Naive thymus-derived CD4-positive, alpha-beta T cell (primary cell): Measurements from ENCODE around the gene SREBF2. TPM values are rescaled to one million over a fixed set of nuclear protein-coding genes. Genes with fewer than 3 reads are reported as not detected.

ENCODE experiments used
- ATAC-seq: fragments of 150-1000 bp; cut with Tn5 transposase; 2 replicates; pipeline ENCODE4 v1.10.0; 2021; ENCODE audit warnings: mild to moderate bottlenecking, moderate library complexity
- CTCF ChIA-PET: fragments of 350-600 bp; sonication (Branson Sonifier 250); formaldehyde crosslinking; loops from one replicate; lab custom pipeline; 2021; ENCODE audit warnings: antibody characterized with exemption; lab: Charles Lee
- POLR2A ChIA-PET: fragments of 350-600 bp; sonication (Branson Sonifier 250); formaldehyde crosslinking; loops from one replicate; lab custom pipeline; 2021; ENCODE audit warnings: antibody characterized with exemption, inconsistent platforms; lab: Charles Lee
- DNase-seq, 9 donors: peaks; one replicate each; pipeline versions ENCODE4 v3.0.0 to v3.0.0-alpha.2; 2020 to 2022; ENCODE audit warnings: mixed read lengths in 1 of 9
- H3K27ac ChIP-seq: one replicate; pipeline ENCODE4 v1.7.0; 2013; ENCODE audit warnings: mild to moderate bottlenecking, low read depth, low read length, moderate library complexity
- H3K27me3 ChIP-seq, 2 donors: one replicate each; pipeline ENCODE4 v1.7.0; 2013; ENCODE audit warnings: low read length in 2 of 2, mild to moderate bottlenecking in 2 of 2, moderate library complexity in 2 of 2; ENCODE audit not compliant: control insufficient read depth in 2 of 2, insufficient read depth in 2 of 2
- H3K36me3 ChIP-seq, 3 experiments: 1 replicate in 2 of 3; 2 replicates in 1 of 3; pipeline ENCODE4 v1.7.0; 2013; ENCODE audit warnings: low read length in 3 of 3, mild to moderate bottlenecking in 3 of 3, moderate library complexity in 1 of 3; ENCODE audit not compliant: insufficient read depth in 3 of 3, control insufficient read depth in 2 of 3
- H3K4me1 ChIP-seq, 2 donors: one replicate each; pipeline ENCODE4 v1.7.0; 2013; ENCODE audit warnings: low read length in 2 of 2, mild to moderate bottlenecking in 2 of 2, moderate library complexity in 1 of 2; ENCODE audit not compliant: control insufficient read depth in 2 of 2, insufficient read depth in 2 of 2
- H3K4me3 ChIP-seq: 2 replicates; pipeline ENCODE4 v1.7.0; 2013; ENCODE audit warnings: mild to moderate bottlenecking, low read length
- H3K9me3 ChIP-seq, 3 experiments: 1 replicate in 2 of 3; 2 replicates in 1 of 3; pipeline ENCODE4 v1.7.0; 2013; ENCODE audit warnings: low read length in 3 of 3; ENCODE audit not compliant: control insufficient read depth in 2 of 3
- H3K27ac Mint-ChIP-seq, 9 donors: one replicate each; pipeline ENCODE4 v1.8.0; 2020 to 2022; ENCODE audit warnings: mixed read lengths in 9 of 9, mild to moderate bottlenecking in 8 of 9, moderate library complexity in 5 of 9, inconsistent platforms in 2 of 9
- H3K27me3 Mint-ChIP-seq, 5 donors: one replicate each; pipeline ENCODE4 v1.8.0; 2021 to 2022; ENCODE audit warnings: mixed read lengths in 5 of 5, mild to moderate bottlenecking in 1 of 5
- H3K36me3 Mint-ChIP-seq, 5 donors: one replicate each; pipeline ENCODE4 v1.8.0; 2020 to 2022; ENCODE audit warnings: mixed read lengths in 5 of 5, mild to moderate bottlenecking in 3 of 5, inconsistent platforms in 1 of 5
- H3K4me1 Mint-ChIP-seq, 7 donors: one replicate each; pipeline ENCODE4 v1.8.0; 2020 to 2022; ENCODE audit warnings: mixed read lengths in 7 of 7, mild to moderate bottlenecking in 3 of 7, inconsistent platforms in 1 of 7
- H3K4me3 Mint-ChIP-seq, 10 donors: one replicate each; pipeline ENCODE4 v1.8.0; 2020 to 2022; ENCODE audit warnings: mild to moderate bottlenecking in 10 of 10, mixed read lengths in 10 of 10, moderate library complexity in 6 of 10, inconsistent platforms in 2 of 10
- H3K9me3 Mint-ChIP-seq, 11 donors: one replicate each; pipeline ENCODE4 v1.8.0; 2020 to 2022; ENCODE audit warnings: mixed read lengths in 11 of 11, mild to moderate bottlenecking in 4 of 11, inconsistent platforms in 1 of 11, moderate library complexity in 1 of 11
- intact Hi-C, 2 donors: fragments of 100-400 bp; cut with micrococcal nuclease; formaldehyde crosslinking; loops; one replicate each; pipeline ENCODE4 v1.15.1; 2023
- polyA plus RNA-seq, 2 donors: library from polyadenylated mRNA; unstranded; fragments of 300-500 nt; fragmentation: Illumina TruSeq; gene quantifications; one replicate each; pipeline ENCODE4 v1.2.3, GENCODE V29; 2021
- total RNA-seq, 6 experiments: library from RNA in 5 of 6; stranded (reverse) in 5 of 6; gene quantifications; 1 replicate in 5 of 6; 2 replicates in 1 of 6; pipeline ENCODE4 v1.2.3 and lab custom pipeline; 2021 to 2026

Gene SREBF2
- total and polyA plus RNA-seq, 7 experiments from 2014 or later, result 17.4 to 117 (median 84.0) TPM

DNA sequence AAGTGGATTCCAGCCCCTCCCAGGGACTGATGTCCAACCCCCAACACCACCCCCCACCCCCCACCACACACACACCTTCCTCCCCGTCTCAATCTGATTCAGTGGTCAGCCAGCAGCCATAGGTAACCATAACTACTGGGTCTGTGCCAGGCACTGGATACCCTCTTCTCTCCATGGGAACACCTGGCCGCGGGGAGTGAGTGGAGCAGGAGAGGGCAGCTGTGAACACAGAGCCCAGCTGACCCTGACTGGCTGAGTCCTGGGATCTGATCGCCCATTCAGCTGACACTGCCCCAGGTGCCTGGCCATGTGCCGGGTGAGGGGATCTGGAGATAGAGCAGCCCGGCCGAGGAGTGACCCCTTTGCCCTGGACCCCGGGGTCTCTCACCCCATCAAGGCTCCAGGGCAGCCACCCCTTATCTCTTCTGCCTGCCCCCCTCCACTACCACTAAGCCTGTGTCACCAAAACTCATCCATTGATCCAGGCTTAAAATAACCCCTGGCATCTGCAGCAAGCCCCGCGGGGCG is 84.5 kb downstream of the SREBF2 start:
- no peaks in the 10 kb centered on the region for H3K36me3 Mint-ChIP-seq

GRCh38 chr22:41917903-41918791 is 85.2 kb downstream of the SREBF2 start:
- Mint-ChIP-seq H3K27me3 (peaks cover 8 to 34% (median 17%) of the 10 kb centered on the region in 5 donors), H3K36me3 (no peaks in the 10 kb centered on the region), H3K4me1 (peaks cover 4 to 24% (median 17%) of the 10 kb centered on the region in 7 donors), H3K4me3 (peak overlapping the region; percentile 37 to 78 (median 68)), H3K27ac (peak overlapping the region in 3 of 9 donors; percentile 33 to 81 (median 34)), H3K9me3 (peaks cover 0 to 2% (median 0%) of the 10 kb centered on the region in 11 donors)
- DNase-seq (peak in 2 of 9 donors; percentile 31 to 40), ATAC-seq (no peak)
- CTCF ChIA-PET, result no interaction called here
- H3K27ac ChIP-seq, result no peak overlapping the region
- POLR2A ChIA-PET, result interaction anchor here (1.0 kb wide), 1 partner anchor 22 kb away, joined by 4 read pairs; no protein-coding TSS in a partner anchor
- no peaks in the 10 kb centered on the region for H3K9me3 ChIP-seq
- peaks cover 6 to 14% of the 10 kb centered on the region in 2 donors for H3K4me1 ChIP-seq
- H3K36me3 ChIP-seq, result no peaks in the 10 kb centered on the region
- intact Hi-C loops, result no loop called here
- no peak overlapping the region for H3K4me3 ChIP-seq
- peaks cover 0 to 4% of the 10 kb centered on the region in 2 donors for H3K27me3 ChIP-seq

More for the DNA sequence above, 84.5 kb downstream of the SREBF2 start:
- no peak overlapping the region for H3K4me3 ChIP-seq
- CTCF ChIA-PET, result no interaction called here
- peak overlapping the region in 1 of 10 donors; percentile 39 for H3K4me3 Mint-ChIP-seq
- intact Hi-C loops, result no loop called here
- ATAC-seq, result no peak
- H3K36me3 ChIP-seq, result no peaks in the 10 kb centered on the region
- POLR2A ChIA-PET, result interaction anchor here (1.0 to 3.3 kb wide), 2 partner anchors 9 to 23 kb away, joined by 4 to 14 read pairs; partner anchors contain the start of gene TNFRSF13C
- H3K27me3 ChIP-seq, result peaks cover 6 to 11% of the 10 kb centered on the region in 2 donors
- peaks cover 4 to 24% (median 17%) of the 10 kb centered on the region in 7 donors for H3K4me1 Mint-ChIP-seq
- H3K27ac ChIP-seq, result no peak overlapping the region
- no peak overlapping the region for H3K27ac Mint-ChIP-seq
- peaks cover 15 to 41% (median 24%) of the 10 kb centered on the region in 5 donors for H3K27me3 Mint-ChIP-seq
- DNase-seq, result no peak
- peaks cover 6 to 14% of the 10 kb centered on the region in 2 donors for H3K4me1 ChIP-seq
- no peaks in the 10 kb centered on the region for H3K9me3 ChIP-seq
- peaks cover 0 to 2% (median 0%) of the 10 kb centered on the region in 11 donors for H3K9me3 Mint-ChIP-seq

DNA sequence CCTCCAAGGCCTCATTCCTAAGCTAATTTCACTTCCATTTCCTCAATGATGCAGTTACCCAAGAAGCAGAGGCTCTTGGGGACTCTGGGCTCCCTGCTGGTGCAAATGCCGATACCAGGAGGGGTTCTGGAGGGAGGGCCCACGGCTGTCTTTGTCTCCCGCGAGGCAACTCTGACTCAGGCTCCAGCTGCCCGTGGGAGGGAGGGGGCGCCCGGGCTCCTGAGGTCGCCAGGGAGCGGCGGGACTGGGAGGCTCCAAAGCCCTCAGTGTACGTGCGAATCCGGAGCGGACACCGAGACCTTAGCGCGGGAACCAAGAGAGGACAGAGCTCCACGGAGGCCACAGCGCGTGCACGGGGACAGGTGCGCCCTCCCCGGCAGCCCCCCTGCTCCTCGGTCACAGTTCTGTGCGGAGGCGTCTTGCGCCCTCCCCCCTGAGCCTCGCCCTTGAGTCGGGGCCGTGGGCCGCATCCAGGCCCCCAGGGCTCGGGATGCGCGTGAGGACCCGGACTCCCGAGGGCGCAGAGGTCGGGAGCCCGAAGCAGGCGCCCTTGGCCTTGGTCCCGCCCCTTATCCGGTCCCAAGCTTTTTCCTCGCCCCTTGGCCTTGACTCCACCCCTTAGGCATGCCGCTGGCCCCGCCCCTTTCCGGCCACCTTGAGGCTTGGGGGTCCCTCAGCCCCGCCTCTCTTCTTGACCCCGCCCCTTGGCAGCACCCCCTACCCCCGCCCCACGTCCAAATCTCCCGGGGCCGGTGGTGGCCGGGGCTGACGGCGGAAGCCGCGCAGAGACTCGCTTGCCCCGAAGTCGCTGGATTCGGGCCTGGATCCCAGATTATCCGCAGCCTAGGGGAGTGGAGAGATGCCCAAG is 86.7 kb downstream of the SREBF2 start:
- Mint-ChIP-seq H3K36me3 (no peaks in the 10 kb centered on the region), H3K4me3 (peak overlapping the region; percentile 56 to 79 (median 74)), H3K9me3 (no peaks in the 10 kb centered on the region), H3K27ac (peak overlapping the region in 5 of 9 donors; percentile 14 to 76 (median 22)), H3K27me3 (peaks cover 5 to 28% (median 13%) of the 10 kb centered on the region in 5 donors), H3K4me1 (peaks cover 4 to 24% (median 16%) of the 10 kb centered on the region in 7 donors)
- ChIA-PET CTCF (interaction anchor here (0.5 to 0.7 kb wide), 2 partner anchors 77 to 252 kb away, joined by 3 read pairs; no protein-coding TSS in a partner anchor), POLR2A (interaction anchor here (0.7 to 1.8 kb wide), 6 partner anchors 9 to 252 kb away, joined by 3 to 6 read pairs (median 4); partner anchors contain the start of genes CCDC134 and SREBF2)
- intact Hi-C loops, result no loop called here
- Histone ChIP-seq H3K27me3 (no peaks in the 10 kb centered on the region), H3K36me3 (no peaks in the 10 kb centered on the region), H3K9me3 (no peaks in the 10 kb centered on the region), H3K4me1 (peaks cover 6 to 14% of the 10 kb centered on the region in 2 donors), H3K4me3 (peak overlapping the region; percentile 50), H3K27ac (peak overlapping the region; percentile 55)
- DNase-seq (peak in 2 of 9 donors; percentile 27 to 56), ATAC-seq (peak; percentile 56)

GRCh38 chr22:41920271-41920976 is 87.5 kb downstream of the SREBF2 start:
- no peaks in the 10 kb centered on the region for H3K9me3 Mint-ChIP-seq
- ChIA-PET CTCF (interaction anchor here (0.5 kb wide), 1 partner anchor 22 kb away, joined by 3 read pairs; no protein-coding TSS in a partner anchor), POLR2A (interaction anchor here (1.2 to 1.8 kb wide), 3 partner anchors 17 to 88 kb away, joined by 4 to 6 read pairs (median 4); partner anchors contain the start of gene SREBF2)
- no peaks in the 10 kb centered on the region for H3K9me3 ChIP-seq
- H3K27me3 Mint-ChIP-seq, result peaks cover 5 to 29% (median 16%) of the 10 kb centered on the region in 5 donors
- H3K4me1 ChIP-seq, result peaks cover 6 to 11% of the 10 kb centered on the region in 2 donors
- no peak for ATAC-seq
- H3K27ac ChIP-seq, result no peak overlapping the region
- H3K27me3 ChIP-seq, result no peaks in the 10 kb centered on the region
- H3K4me3 ChIP-seq, result no peak overlapping the region
- H3K4me3 Mint-ChIP-seq, result peak overlapping the region; percentile 29 to 84 (median 66)
- H3K4me1 Mint-ChIP-seq, result peaks cover 4 to 25% (median 17%) of the 10 kb centered on the region in 7 donors
- DNase-seq, result no peak
- H3K36me3 Mint-ChIP-seq, result peaks cover 0 to 2% (median 0%) of the 10 kb centered on the region in 5 donors
- intact Hi-C loops, result no loop called here
- H3K36me3 ChIP-seq, result no peaks in the 10 kb centered on the region
- peak overlapping the region in 4 of 9 donors; percentile 56 to 76 (median 64) for H3K27ac Mint-ChIP-seq

GRCh38 chr22:41922328-41922727 is 89.4 kb downstream of the SREBF2 start:
- Mint-ChIP-seq H3K27me3 (peaks cover 0 to 21% (median 5%) of the 10 kb centered on the region in 5 donors), H3K36me3 (peaks cover 0 to 2% (median 0%) of the 10 kb centered on the region in 5 donors), H3K4me3 (no peak overlapping the region), H3K4me1 (peaks cover 4 to 16% (median 14%) of the 10 kb centered on the region in 7 donors), H3K27ac (peak overlapping the region in 1 of 9 donors; percentile 14), H3K9me3 (peaks cover 0 to 2% (median 0%) of the 10 kb centered on the region in 11 donors)
- ATAC-seq (no peak), DNase-seq (no peak)
- peaks cover 6 to 8% of the 10 kb centered on the region in 2 donors for H3K4me1 ChIP-seq
- H3K27ac ChIP-seq, result no peak overlapping the region
- no peak overlapping the region for H3K4me3 ChIP-seq
- H3K27me3 ChIP-seq, result no peaks in the 10 kb centered on the region
- H3K36me3 ChIP-seq, result no peaks in the 10 kb centered on the region
- intact Hi-C loops, result no loop called here
- ChIA-PET CTCF (no interaction called here), POLR2A (interaction anchor here (0.6 kb wide), 1 partner anchor 66 kb away, joined by 4 read pairs; no protein-coding TSS in a partner anchor)
- H3K9me3 ChIP-seq, result no peaks in the 10 kb centered on the region
